K562 (cell line): ENCODE data around the gene PREB. TPM values are rescaled to one million over a fixed set of nuclear protein-coding genes. Genes with fewer than 3 reads are reported as not detected.

Experiments
- ARID4B ChIP-seq: sonication (generic); formaldehyde crosslinking; IDR thresholded peaks from 2 replicates; pipeline ENCODE4 v1.8.0; 2022; ENCODE audit warnings: mild to moderate bottlenecking, missing genetic modification reagents
- CCNT2 ChIP-seq: IDR thresholded peaks from 2 replicates; pipeline ENCODE4 v1.6.1; 2011; ENCODE audit warnings: borderline replicate concordance, low read depth, mild to moderate bottlenecking, moderate library complexity, mixed read lengths, low read length; ENCODE audit not compliant: insufficient read length; ENCODE audit errors: extremely low read depth
- E2F4 ChIP-seq: sonication (generic); formaldehyde crosslinking; IDR thresholded peaks from 2 replicates; pipeline ENCODE4 v1.8.0; 2022; ENCODE audit warnings: mild to moderate bottlenecking, low read depth, missing genetic modification reagents
- E2F6 ChIP-seq, 2 experiments: IDR thresholded peaks; 2 replicates each; pipeline ENCODE4 v1.6.1; 2011; ENCODE audit warnings: borderline replicate concordance in 1 of 2, control low read depth in 1 of 2, low read depth in 1 of 2, low read length in 1 of 2, mild to moderate bottlenecking in 1 of 2, mixed read lengths in 1 of 2, moderate library complexity in 1 of 2; ENCODE audit not compliant: insufficient read depth in 1 of 2, insufficient read length in 1 of 2, poor library complexity in 1 of 2, severe bottlenecking in 1 of 2; ENCODE audit errors: extremely low read depth in 1 of 2
- EP300 ChIP-seq: IDR thresholded peaks from 2 replicates; pipeline ENCODE4 v1.6.1; 2012; ENCODE audit warnings: low read length, improper control_type of control experiment
- FIP1L1 ChIP-seq: fragments of 200-400 bp; formaldehyde crosslinking; IDR thresholded peaks from 2 replicates; pipeline ENCODE4 v1.6.1; 2018; ENCODE audit warnings: mild to moderate bottlenecking, low read depth, low read length; ENCODE audit not compliant: poor library complexity, severe bottlenecking
- MAZ ChIP-seq, 2 experiments: fragments of 450-650 bp in 1 of 2; sonication (generic) in 1 of 2; formaldehyde crosslinking; IDR thresholded peaks in 1 of 2; conservative IDR thresholded peaks in 1 of 2; 2 replicates each; pipeline versions ENCODE4 v1.4.0 to v1.5.0; 2020; ENCODE audit warnings: mild to moderate bottlenecking in 1 of 2, missing genetic modification reagents in 1 of 2
- NR2C1 ChIP-seq, 2 experiments: fragments of 450-650 bp; IDR thresholded peaks; 2 replicates each; pipeline ENCODE4 v1.6.1; 2017; ENCODE audit warnings: mild to moderate bottlenecking in 2 of 2, antibody characterized with exemption in 1 of 2, inconsistent platforms in 1 of 2, missing compliant biosample characterization in 1 of 2, missing genetic modification characterization in 1 of 2
- POLR2A ChIP-seq: fragments of 450-650 bp; conservative IDR thresholded peaks from 2 replicates; pipeline ENCODE4 v1.6.1; 2016
- RBM22 ChIP-seq: fragments of 200-400 bp; formaldehyde crosslinking; IDR thresholded peaks from 2 replicates; pipeline ENCODE4 v1.6.1; 2018; ENCODE audit warnings: low read length, low read depth; ENCODE audit not compliant: poor library complexity, severe bottlenecking
- SMC3 ChIP-seq: conservative IDR thresholded peaks from 2 replicates; pipeline ENCODE4 v1.6.1; 2011; ENCODE audit warnings: low read depth, low read length, improper control_type of control experiment; ENCODE audit not compliant: insufficient read depth
- SRSF1 ChIP-seq: fragments of 200-400 bp; formaldehyde crosslinking; IDR thresholded peaks from 2 replicates; pipeline ENCODE4 v1.6.1; 2017; ENCODE audit warnings: mild to moderate bottlenecking, low read depth, low read length, moderate library complexity
- STAG1 ChIP-seq: sonication (generic); formaldehyde crosslinking; IDR thresholded peaks from 2 replicates; pipeline ENCODE4 v1.5.0; 2020; ENCODE audit warnings: missing genetic modification reagents, borderline replicate concordance
- TAF1 ChIP-seq: IDR thresholded peaks from 2 replicates; pipeline ENCODE4 v1.6.1; 2011; ENCODE audit warnings: mild to moderate bottlenecking, low read length, moderate library complexity; ENCODE audit not compliant: insufficient read depth, control insufficient read depth, severe bottlenecking; ENCODE audit errors: extremely low read depth
- XRCC5 ChIP-seq: fragments of 200-400 bp; formaldehyde crosslinking; IDR thresholded peaks from 2 replicates; pipeline ENCODE4 v1.6.1; 2017; ENCODE audit warnings: low read depth, mild to moderate bottlenecking, low read length
- ZHX1 ChIP-seq: fragments of 150-350 bp; conservative IDR thresholded peaks from 2 replicates; pipeline ENCODE4 v1.6.1; 2014; ENCODE audit warnings: low read length
- polyA plus RNA-seq, 8 experiments: library from polyadenylated mRNA; depleted of rRNA in 4 of 8; stranded (reverse) in 5 of 8; unstranded in 3 of 8; fragments of >200 nt; fragmentation: Nextera tagmentation in 2 of 8; fragmentation: Illumina TruSeq in 1 of 8; extraction: Ambion mirVana in 2 of 8; extraction: Trizol in 1 of 8; gene quantifications; 2 replicates each; pipeline versions ENCODE4 v1.2.1 to v1.2.3, GENCODE V29; 2011 to 2014; ENCODE audit warnings: inconsistent platforms in 1 of 8, missing spikeins in 1 of 8
- total RNA-seq, 7 experiments: library from RNA; depleted of rRNA in 6 of 7; stranded (reverse); fragments of >200 nt in 6 of 7; fragmentation: Illumina TruSeq in 2 of 7; extraction: Trizol in 2 of 7; gene quantifications; 2 replicates each; pipeline versions ENCODE4 v1.2.1 to v1.2.3, GENCODE V29; 2011 to 2021; ENCODE audit warnings: low replicate concordance in 1 of 7

The PREB gene
- total and polyA plus RNA-seq, 9 of the 15 experiments (the other 6 are each of a cell fraction or from before 2014, with no cell fraction given) = 35.1 to 84.2 (median 67.2) TPM

GRCh38 chr2:27086090-27086723, 48.2 kb downstream of the PREB start (continued):
- TF ChIP-seq RBM22 (peak; percentile 33), NR2C1 (IDR thresholded peaks at IDR 0.05) (no peak), NR2C1 (tag; IDR thresholded peaks at IDR 0.05) (peak; percentile 18; the same call in 1 of the 2 replicates), POLR2A (peak; percentile 70), EP300 (0 out of 2 replicates have a peak, but pooled peaks have one; percentile 22), ARID4B (CRISPR knock-in tag) (peak; percentile 91), SRSF1 (no peak), MAZ (CRISPR knock-in tag; conservative IDR thresholded peaks at IDR 0.05 in 1 of 2, IDR thresholded peaks at IDR 0.05 in 1 of 2) (peak; percentile 63 to 87), STAG1 (CRISPR knock-in tag) (peak; percentile 53; the same call in 1 of the 2 replicates), TAF1 (peak; percentile 60), XRCC5 (peak; percentile 80; the same call in 1 of the 2 replicates), E2F4 (peak; percentile 96), SMC3 (peak; percentile 61; the same call in 1 of the 2 replicates), E2F6 (IDR thresholded peaks at IDR 0.05; ENCODE audit: borderline replicate concordance in 1 of 2, extremely low read depth in 1 of 2, insufficient read depth in 1 of 2, insufficient read length in 1 of 2, low read depth in 1 of 2, low read length in 1 of 2, poor library complexity in 1 of 2, severe bottlenecking in 1 of 2) (peak; percentile 90 to 94), ZHX1 (0 out of 2 replicates have a peak, but pooled peaks have one; percentile 32), CCNT2 (peak; percentile 94), FIP1L1 (peak; percentile 59)
